NOMO-1 treated with DMSO at 0.1 percent for 48 hours (cell line): ENCODE measurements around the gene ALX4.

Experiments
- DNase-seq: peaks from one replicate; lab custom pipeline; 2025; ENCODE audit not compliant: unreplicated experiment; lab: John Stamatoyannopoulos, UW

ALX4 gene

DNA sequence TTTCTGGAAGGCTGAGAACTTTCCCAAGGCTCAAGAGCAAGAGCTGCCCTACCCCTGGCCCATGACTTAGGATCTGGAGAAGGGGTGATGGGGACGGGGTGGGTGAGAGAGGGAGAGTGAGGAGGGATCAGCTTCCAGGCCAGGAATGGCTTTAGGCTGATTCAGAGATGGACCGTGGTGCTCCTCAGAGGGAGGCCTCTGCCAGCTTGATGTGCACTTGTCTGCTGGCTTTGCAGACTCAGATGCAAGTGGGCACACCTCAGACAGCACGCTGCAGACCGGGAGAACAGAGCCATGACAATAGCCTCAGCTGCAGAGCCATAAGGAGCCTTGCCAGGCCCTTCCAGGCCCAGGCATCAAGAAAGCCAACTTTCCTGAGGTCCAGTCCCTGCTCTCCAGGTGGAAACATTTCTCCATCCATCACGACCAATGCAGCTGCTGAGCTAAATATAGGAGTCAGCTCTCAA lies 41.3 kb downstream of the ALX4 start:
- DNase-seq: no peak

GRCh38 chr11:44267750-44268613 lies 42.0 kb downstream of the ALX4 start:
- no peak for DNase-seq

DNA sequence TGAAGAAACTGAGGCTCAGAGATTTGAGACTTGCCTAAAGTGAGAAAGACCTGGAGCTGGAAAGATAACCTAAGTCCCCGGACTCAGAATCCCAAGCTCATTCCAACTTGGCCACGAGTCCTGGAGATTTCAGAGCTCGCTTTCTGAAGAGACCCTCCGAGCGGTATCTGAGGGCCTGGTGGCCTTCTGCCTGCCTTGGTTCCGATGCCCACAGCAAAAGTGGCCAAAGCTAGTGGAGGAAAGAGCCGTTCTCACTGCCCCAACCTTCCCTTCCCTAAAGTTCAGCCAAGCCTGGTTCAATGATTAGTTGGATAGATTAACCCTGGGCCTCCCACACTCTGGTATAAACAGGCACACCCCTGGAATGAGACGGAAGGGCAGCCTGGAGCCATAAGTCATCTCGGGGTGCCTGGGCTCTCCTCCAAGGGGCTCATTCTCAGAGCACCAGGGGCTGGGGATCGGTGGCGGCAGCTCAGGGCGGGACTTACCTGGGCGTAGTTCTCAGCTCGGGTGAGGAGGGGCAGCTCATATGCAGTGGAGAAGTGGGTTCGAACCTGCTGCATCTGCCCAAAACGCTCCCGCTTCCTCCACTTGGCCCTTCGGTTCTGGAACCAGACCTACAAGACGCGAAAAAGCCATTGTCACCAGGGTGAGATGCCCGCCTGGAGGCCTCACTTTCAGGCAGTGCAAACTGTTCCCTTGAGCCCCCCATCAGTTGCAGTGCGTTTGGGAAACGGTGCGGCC lies 42.8 kb downstream of the ALX4 start:
- no peak for DNase-seq

DNA sequence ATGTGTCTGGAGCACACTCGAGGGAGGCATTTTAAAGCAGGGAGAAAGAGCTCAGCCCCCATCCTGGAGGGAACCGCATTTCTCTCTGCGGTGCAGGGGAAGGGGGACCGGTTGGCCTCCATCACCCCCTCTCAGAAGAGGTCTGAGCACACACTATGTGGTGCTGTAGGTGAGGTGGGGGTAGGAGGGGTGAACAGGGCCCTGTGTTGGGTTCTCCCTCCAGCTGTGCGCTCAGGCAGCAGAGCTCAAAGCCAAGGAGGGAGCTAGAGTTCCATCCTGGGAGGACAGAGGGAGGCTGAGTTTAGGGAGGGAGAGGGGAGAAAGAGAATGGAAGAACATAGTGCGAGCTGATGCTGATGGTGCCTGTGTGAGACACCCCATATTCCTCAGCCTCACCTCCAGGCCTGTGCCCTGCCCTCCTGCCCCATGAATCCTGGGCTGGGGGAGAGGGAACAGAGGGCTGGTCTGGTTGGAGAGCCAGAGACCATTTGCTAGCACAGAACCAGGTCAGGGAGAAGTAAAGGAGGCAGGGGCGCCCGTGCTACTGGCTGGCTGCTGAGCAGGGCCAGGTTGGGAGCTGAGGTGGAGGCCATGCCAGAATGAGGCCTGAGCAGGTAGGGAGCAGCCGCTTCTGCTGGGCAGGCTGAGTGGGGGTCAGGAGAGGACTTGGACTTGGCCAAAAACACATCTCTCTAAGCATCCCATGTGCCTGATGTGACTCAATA lies 43.7 kb downstream of the ALX4 start:
- no peak for DNase-seq

- DNase-seq: no peak
Observed at GRCh38 chr11:44264761-44265160, 45.2 kb downstream of the ALX4 start.

- no peak for DNase-seq
Observed at GRCh38 chr11:44264438-44264749, 45.5 kb downstream of the ALX4 start.

- DNase-seq: no peak
Observed at GRCh38 chr11:44263738-44264437, 46.1 kb downstream of the ALX4 start.

DNA sequence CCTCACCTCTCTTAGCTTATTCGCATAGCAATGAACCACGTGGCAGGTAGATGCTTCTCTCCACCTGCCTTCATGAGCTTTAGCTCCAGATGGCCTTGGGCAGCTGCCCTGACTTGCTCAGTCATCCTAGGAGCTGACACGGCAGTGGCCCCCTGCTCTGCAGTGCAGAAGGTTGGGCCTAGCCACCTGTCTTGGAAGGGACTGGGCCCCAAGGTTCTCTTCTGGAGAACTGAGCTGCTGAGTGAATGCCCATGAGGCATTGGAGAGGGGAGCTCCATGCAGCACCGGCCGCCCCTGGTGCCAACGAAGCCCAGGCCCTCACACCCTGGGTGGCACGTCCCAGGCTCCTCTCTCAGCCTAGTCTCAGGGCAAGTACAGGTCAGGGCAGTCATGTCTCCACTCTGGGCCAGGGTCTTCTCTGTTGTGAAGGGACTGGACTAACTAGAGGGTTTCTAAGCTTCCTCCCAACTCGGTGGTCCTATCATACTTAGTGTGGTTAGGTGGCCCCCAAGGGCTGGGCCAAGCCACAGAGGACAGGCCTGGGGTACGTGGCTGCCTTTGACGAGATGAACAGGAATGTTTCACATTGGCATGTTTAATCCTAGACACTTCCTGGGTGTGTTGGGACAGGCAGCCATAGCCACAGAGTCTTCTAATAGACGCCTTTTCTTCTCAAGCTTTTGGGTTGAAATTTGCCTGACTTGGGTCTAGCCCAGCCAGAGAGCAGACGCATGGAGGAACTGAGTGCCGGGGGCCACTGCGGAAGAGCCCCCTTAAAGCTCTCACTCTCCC lies 47.9 kb downstream of the ALX4 start:
- no peak for DNase-seq

- DNase-seq: no peak
Observed at GRCh38 chr11:44260081-44260480, 49.9 kb downstream of the ALX4 start.

- DNase-seq: no peak
Observed at GRCh38 chr11:44258839-44259420, 51.0 kb downstream of the ALX4 start.

DNA sequence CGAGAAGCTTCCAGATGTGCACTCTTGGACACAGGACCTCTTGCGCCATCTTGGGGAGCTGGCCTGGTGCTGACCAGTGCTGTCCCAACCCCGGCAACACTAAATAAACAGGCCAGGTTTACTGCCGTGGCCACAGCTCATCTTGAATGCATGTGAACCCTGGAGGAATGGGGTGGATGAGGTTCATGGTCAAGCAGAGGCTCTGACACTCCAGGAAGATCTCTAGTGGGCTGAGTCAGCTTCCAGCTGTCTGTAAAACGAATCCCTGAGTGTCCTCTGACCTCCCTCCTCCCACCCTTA lies 51.8 kb downstream of the ALX4 start:
- DNase-seq: no peak

GRCh38 chr11:44257338-44258189 lies 52.4 kb downstream of the ALX4 start:
- no peak for DNase-seq

DNA sequence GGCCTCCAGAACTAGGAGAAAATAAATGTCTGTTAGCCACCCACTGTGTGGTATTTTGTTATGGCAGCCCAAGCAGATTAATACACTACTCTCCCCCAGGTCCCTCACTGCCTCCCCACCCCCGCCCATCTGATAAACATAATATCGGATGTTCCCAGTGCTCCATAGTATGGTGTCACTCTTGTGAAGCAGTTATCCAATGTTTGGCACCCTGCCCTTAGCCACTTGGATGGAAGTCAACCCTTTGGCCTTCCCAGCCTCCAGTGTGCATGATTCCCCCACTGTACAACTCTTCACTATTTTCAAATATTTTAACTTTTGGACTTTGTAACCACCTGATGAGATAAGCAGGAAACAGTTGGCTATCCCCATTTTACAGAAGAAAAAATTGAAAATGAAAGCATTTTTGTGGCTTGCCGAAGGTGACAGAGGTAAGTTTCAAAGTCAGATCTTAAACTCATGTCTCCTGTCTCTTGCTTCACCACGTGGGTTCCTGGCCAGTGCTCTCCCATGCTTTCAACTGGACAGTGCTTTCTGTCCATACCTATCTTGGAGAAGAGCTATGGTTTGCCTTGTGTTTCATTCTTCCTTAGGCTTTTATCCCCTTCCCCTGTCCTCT lies 53.2 kb downstream of the ALX4 start:
- DNase-seq: no peak

DNA sequence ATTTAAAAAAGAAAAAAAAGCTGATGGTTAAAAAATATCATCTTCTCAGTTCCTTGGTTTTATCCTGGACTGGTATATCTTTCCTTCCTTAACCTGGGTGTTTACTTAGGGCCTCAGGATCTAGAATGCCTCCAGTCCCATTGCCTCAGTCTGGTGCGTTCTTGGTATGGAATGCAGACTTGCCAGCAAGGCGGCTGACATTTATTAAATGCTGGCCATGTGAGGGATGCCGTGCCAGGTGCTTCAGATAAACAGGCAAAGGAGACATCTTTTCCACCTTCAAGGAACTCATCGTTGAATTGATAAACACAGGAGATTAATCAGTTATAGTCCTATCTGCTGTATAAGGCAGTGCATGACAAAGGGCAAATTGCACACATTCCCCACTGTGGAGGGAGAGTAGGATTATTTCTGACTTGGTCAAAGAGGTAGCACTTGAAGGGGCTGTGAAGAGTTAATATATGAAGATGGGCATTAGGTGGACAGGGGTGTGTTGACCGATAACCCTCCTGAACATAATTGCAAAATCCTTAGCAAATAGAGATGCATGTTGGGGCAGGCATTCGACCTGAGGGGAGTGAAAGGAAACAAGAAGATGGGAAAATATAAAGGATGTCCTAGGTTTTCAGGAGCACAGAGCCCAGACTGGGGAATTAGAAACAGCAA lies 54.4 kb downstream of the ALX4 start:
- no peak for DNase-seq

DNA sequence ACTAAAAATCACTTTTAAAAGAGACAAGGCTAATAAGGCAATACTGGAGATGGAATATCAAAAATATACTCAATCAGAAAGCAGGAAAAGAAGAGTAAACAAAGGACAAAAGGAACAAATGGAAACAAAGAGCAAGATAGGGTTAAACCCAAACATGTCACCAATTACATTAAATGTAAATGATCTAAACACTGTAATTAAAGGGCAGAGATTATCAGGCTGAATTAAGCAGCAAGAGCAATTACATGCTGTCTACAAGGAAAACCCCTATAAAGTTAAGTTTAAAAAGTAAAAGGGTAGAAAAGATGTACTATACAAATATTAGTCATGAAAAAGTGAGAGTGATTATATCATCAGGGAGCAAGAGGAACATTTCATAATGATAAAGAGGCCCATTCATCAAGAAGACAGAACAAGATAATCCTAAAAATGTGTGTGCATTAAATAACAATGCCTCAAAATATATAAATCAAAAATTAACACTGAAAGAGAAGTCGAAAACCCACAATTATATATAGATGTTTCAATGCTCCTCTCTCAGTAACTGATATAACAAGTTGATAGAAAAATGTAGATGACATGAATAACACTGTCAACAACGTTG lies 56.8 kb downstream of the ALX4 start:
- DNase-seq: no peak

DNA sequence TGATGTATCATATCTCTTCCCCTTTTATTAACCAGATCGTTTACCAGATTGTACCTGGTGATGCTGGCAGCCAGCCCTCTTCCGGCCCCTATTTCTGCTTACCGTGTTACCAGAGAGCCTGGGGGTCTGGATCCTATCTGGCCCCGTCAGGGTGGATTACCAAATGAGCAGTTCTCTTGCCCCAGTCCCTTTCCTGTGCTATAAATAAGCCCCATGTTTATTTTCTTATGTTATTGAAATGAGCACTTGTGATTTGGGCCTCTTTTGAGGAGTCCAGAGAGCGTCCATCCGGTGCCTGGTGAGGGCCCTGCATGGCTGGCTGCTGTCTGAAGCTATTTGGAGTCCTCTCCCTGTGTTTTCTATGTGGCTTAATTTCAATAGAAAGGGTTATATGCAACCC lies 59.5 kb downstream of the ALX4 start:
- no peak for DNase-seq

DNA sequence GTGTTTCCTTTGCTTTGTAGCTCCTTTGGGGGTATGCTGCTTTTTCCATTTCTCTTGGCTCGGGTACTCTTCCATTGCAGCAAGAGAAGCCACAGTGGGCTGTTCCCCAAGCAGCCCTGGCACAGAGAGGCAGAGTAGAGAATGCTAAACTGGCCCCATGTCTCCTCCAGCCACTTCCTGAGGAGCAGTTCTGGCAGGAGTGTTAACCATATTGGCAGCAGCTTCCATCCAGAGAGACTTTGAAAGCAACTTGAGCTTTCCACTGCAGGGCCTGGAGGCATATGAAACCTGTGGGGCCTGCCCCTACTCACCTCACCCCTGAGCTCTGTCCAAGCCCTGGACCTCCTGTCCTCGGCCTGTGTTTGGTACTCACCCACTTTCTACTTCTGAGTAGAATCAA lies 61.8 kb downstream of the ALX4 start:
- DNase-seq: no peak

DNA sequence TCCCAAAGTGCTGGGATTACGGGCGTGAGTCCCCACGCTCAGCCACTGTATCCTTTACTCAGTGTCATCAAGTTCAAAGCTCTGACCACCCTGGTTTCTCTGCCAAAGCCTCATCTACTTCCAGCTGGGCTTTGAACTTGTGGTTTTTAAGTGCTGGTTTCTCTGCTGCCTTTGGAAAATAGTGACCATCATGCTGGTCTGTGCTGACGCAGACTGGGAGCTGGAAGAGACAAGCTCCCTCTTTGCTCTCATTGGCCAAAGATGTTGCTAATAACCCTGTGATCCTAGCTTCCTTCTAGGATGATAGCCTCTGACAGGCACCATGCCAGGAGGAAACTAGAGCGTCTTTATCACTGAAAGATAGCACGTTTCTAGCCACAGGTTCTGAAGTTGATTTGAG lies 62.4 kb downstream of the ALX4 start:
- DNase-seq: no peak
